HepG2 (cell line): Measurements from ENCODE around the gene DYTN. TPM values are rescaled to one million over a fixed set of nuclear protein-coding genes. Genes with fewer than 3 reads are reported as not detected.

Experiments used
- CEBPB ChIP-seq: IDR thresholded peaks from 2 replicates; pipeline ENCODE4 v1.6.1; 2011; ENCODE audit warnings: low read depth, low read length, improper control_type of control experiment, borderline replicate concordance
- ISX ChIP-seq: sonication (generic); formaldehyde crosslinking; conservative IDR thresholded peaks from 2 replicates; pipeline ENCODE4 v1.5.0; 2020; ENCODE audit warnings: missing genetic modification reagents
- NKX3-1 ChIP-seq: sonication (generic); formaldehyde crosslinking; IDR thresholded peaks from 2 replicates; pipeline ENCODE4 v1.5.0; 2020; ENCODE audit warnings: missing genetic modification reagents
- ZFP62 ChIP-seq: sonication (generic); formaldehyde crosslinking; IDR thresholded peaks from 2 replicates; pipeline ENCODE4 v1.4.0; 2020; ENCODE audit warnings: missing genetic modification reagents
- ZNF451 ChIP-seq: sonication (generic); formaldehyde crosslinking; IDR thresholded peaks from 2 replicates; pipeline ENCODE4 v1.5.0; 2020; ENCODE audit warnings: mild to moderate bottlenecking, missing genetic modification reagents
- ZNF576 ChIP-seq: sonication (generic); formaldehyde crosslinking; IDR thresholded peaks from 2 replicates; pipeline ENCODE4 v1.4.0; 2020; ENCODE audit warnings: mild to moderate bottlenecking, missing genetic modification reagents
- ZNF737 ChIP-seq: sonication (generic); formaldehyde crosslinking; IDR thresholded peaks from 2 replicates; pipeline ENCODE4 v1.5.0; 2020; ENCODE audit warnings: missing genetic modification reagents, mild to moderate bottlenecking, borderline replicate concordance
- ZNF766 ChIP-seq: sonication (generic); formaldehyde crosslinking; IDR thresholded peaks from 2 replicates; pipeline ENCODE4 v1.5.0; 2020; ENCODE audit warnings: missing genetic modification reagents, borderline replicate concordance
- polyA plus RNA-seq, 8 experiments: library from polyadenylated mRNA; depleted of rRNA in 3 of 8; stranded (reverse) in 7 of 8; unstranded in 1 of 8; fragments of >200 nt; fragmentation: Illumina TruSeq in 4 of 8; extraction: Trizol in 4 of 8; gene quantifications; 2 replicates each; pipeline versions ENCODE4 v1.2.1 to v1.2.3, GENCODE V29; 2011 to 2016; ENCODE audit warnings: low read depth in 4 of 8, missing spikeins in 1 of 8, mixed read lengths in 1 of 8; ENCODE audit not compliant: insufficient read depth in 1 of 8
- total RNA-seq, 5 experiments: library from RNA; depleted of rRNA; stranded (reverse); fragments of >200 nt; fragmentation: Illumina TruSeq; extraction: Trizol; gene quantifications; 2 replicates each; pipeline ENCODE4 v1.2.3, GENCODE V29; 2016; ENCODE audit warnings: low read depth in 1 of 5
- TF ChIP-seq, protein P1 (sequence below): sonication (generic); formaldehyde crosslinking; IDR thresholded peaks from 2 replicates; pipeline ENCODE4 v1.4.0; 2020; ENCODE audit warnings: missing genetic modification reagents, borderline replicate concordance
- TF ChIP-seq, protein P2 (sequence below): sonication (generic); formaldehyde crosslinking; IDR thresholded peaks from 2 replicates; pipeline ENCODE4 v1.4.0; 2020; ENCODE audit warnings: mild to moderate bottlenecking, missing genetic modification reagents

The DYTN gene
- total and polyA plus RNA-seq, 2 of the 13 experiments (the other 11 are each of a cell fraction or from before 2014, with no cell fraction given) = not detected

GRCh38 chr2:206764673-206765241, 46.6 kb upstream of the DYTN start (continued):
- TF ChIP-seq, protein P1, sequence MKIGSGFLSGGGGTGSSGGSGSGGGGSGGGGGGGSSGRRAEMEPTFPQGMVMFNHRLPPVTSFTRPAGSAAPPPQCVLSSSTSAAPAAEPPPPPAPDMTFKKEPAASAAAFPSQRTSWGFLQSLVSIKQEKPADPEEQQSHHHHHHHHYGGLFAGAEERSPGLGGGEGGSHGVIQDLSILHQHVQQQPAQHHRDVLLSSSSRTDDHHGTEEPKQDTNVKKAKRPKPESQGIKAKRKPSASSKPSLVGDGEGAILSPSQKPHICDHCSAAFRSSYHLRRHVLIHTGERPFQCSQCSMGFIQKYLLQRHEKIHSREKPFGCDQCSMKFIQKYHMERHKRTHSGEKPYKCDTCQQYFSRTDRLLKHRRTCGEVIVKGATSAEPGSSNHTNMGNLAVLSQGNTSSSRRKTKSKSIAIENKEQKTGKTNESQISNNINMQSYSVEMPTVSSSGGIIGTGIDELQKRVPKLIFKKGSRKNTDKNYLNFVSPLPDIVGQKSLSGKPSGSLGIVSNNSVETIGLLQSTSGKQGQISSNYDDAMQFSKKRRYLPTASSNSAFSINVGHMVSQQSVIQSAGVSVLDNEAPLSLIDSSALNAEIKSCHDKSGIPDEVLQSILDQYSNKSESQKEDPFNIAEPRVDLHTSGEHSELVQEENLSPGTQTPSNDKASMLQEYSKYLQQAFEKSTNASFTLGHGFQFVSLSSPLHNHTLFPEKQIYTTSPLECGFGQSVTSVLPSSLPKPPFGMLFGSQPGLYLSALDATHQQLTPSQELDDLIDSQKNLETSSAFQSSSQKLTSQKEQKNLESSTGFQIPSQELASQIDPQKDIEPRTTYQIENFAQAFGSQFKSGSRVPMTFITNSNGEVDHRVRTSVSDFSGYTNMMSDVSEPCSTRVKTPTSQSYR = no peak
- TF ChIP-seq ISX (CRISPR knock-in tag) (0 out of 2 replicates have a peak, but pooled peaks have one; percentile 17), CEBPB (peak; percentile 27; the same call in 1 of the 2 replicates), ZNF766 (CRISPR knock-in tag) (peak; percentile 65), NKX3-1 (CRISPR knock-in tag) (no peak), ZNF737 (CRISPR knock-in tag) (no peak), ZNF451 (CRISPR knock-in tag) (no peak), ZNF576 (CRISPR knock-in tag) (no peak), ZFP62 (CRISPR knock-in tag) (no peak)
- TF ChIP-seq, protein P2, sequence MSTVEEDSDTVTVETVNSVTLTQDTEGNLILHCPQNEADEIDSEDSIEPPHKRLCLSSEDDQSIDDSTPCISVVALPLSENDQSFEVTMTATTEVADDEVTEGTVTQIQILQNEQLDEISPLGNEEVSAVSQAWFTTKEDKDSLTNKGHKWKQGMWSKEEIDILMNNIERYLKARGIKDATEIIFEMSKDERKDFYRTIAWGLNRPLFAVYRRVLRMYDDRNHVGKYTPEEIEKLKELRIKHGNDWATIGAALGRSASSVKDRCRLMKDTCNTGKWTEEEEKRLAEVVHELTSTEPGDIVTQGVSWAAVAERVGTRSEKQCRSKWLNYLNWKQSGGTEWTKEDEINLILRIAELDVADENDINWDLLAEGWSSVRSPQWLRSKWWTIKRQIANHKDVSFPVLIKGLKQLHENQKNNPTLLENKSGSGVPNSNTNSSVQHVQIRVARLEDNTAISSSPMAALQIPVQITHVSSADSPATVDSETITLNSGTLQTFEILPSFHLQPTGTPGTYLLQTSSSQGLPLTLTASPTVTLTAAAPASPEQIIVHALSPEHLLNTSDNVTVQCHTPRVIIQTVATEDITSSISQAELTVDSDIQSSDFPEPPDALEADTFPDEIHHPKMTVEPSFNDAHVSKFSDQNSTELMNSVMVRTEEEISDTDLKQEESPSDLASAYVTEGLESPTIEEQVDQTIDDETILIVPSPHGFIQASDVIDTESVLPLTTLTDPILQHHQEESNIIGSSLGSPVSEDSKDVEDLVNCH (CRISPR knock-in tag) = no peak
